ENCODE data around the gene WDFY3.

Gene WDFY3

GRCh38 chr4:84936123-84936522, 30.4 kb downstream of the WDFY3 start:
- no peaks in the 10 kb centered on the region for H3K36me3 Mint-ChIP-seq
- H3K4me3 Mint-ChIP-seq = no peak overlapping the region
- peaks cover 2% of the 10 kb centered on the region for H3K9me3 Mint-ChIP-seq
- no peaks in the 10 kb centered on the region for H3K4me1 Mint-ChIP-seq
- DNase-seq = no peak
- H3K27me3 Mint-ChIP-seq = no peaks in the 10 kb centered on the region
- CTCF ChIA-PET = no interaction called here
- no peak overlapping the region for H3K27ac Mint-ChIP-seq

- Mint-ChIP-seq H3K27ac (no peak overlapping the region), H3K27me3 (no peaks in the 10 kb centered on the region), H3K4me3 (no peak overlapping the region), H3K36me3 (no peaks in the 10 kb centered on the region), H3K4me1 (no peaks in the 10 kb centered on the region), H3K9me3 (no peaks in the 10 kb centered on the region)
- CTCF ChIA-PET = no interaction called here
- DNase-seq = no peak
Measured at GRCh38 chr4:84932462-84932861, 34.0 kb downstream of the WDFY3 start.

DNA sequence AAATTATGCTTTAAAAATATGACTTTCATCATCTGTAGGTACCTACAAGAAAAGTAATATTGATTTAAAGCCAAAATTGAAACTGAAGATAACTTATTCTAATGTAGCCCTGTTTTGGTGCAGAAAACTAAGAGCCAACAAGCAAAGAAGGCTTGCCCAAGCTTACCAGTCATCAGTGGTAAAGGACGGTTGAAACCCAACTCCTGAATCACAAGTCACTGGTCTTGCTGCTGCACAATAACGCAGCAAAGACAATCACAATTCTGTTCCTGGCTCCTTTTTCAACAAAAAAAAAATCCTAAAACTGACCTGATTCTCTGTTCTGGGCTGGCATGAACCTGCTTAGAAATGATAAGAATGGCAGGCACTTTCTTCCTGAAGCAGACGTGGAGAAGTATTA, 34.5 kb downstream of the WDFY3 start:
- H3K27me3 Mint-ChIP-seq = no peaks in the 10 kb centered on the region
- H3K4me1 Mint-ChIP-seq = no peaks in the 10 kb centered on the region
- no peak for DNase-seq
- H3K36me3 Mint-ChIP-seq = no peaks in the 10 kb centered on the region
- no peaks in the 10 kb centered on the region for H3K9me3 Mint-ChIP-seq
- H3K4me3 Mint-ChIP-seq = no peak overlapping the region
- CTCF ChIA-PET = no interaction called here
- no peak overlapping the region for H3K27ac Mint-ChIP-seq

GRCh38 chr4:84931274-84931673, 35.2 kb downstream of the WDFY3 start:
- Mint-ChIP-seq H3K27ac (no peak overlapping the region), H3K27me3 (no peaks in the 10 kb centered on the region), H3K36me3 (no peaks in the 10 kb centered on the region), H3K4me1 (no peaks in the 10 kb centered on the region), H3K9me3 (no peaks in the 10 kb centered on the region), H3K4me3 (no peak overlapping the region)
- DNase-seq = no peak
- CTCF ChIA-PET = no interaction called here

DNA sequence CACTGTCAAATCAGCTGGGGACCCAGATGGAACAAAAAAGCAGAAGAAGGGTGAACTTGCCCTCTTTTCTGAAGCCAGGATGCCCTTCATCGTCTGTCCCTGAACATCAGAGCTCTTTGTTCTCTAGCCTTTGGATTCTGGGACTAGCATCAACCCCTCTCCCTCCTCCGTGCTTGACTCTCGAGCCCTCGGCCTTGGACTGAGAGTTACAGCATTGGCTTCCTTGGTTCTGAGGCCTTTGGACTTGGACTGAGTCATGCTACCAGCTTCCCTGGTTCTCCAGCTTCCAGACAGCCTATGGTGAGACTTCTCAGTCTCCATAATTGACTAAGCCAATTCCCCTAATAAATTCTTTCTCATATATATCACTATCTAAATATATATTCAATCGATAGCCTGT, 38.4 kb downstream of the WDFY3 start:
- DNase-seq = no peak
- Mint-ChIP-seq H3K36me3 (no peaks in the 10 kb centered on the region), H3K4me3 (no peak overlapping the region), H3K27me3 (no peaks in the 10 kb centered on the region), H3K9me3 (no peaks in the 10 kb centered on the region), H3K27ac (no peak overlapping the region), H3K4me1 (no peaks in the 10 kb centered on the region)
- CTCF ChIA-PET = no interaction called here

DNA sequence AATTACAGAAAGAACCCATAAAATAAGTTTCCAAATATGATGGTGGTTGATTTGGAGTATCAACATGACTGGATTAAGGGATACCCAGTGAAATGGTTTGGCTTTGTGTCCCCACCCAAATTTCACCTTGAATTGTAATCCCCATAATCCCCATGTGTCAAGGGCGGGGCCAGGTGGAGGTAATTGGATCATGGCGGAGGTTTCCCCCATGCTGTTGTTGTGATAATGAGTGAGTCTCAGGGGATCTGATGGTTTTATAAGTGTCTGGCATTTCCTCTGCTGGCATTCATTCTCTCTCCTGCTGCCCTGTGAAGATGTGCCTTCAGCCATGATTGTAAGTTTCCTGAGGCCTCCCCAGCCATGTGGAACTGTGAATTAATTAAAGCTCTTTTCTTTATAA, 39.1 kb downstream of the WDFY3 start:
- CTCF ChIA-PET = no interaction called here
- H3K9me3 Mint-ChIP-seq = no peaks in the 10 kb centered on the region
- H3K4me1 Mint-ChIP-seq = no peaks in the 10 kb centered on the region
- peaks cover 3% of the 10 kb centered on the region for H3K27me3 Mint-ChIP-seq
- no peak overlapping the region for H3K27ac Mint-ChIP-seq
- no peak overlapping the region for H3K4me3 Mint-ChIP-seq
- no peak for DNase-seq
- no peaks in the 10 kb centered on the region for H3K36me3 Mint-ChIP-seq

- H3K4me1 Mint-ChIP-seq = no peaks in the 10 kb centered on the region
- no peak overlapping the region for H3K4me3 Mint-ChIP-seq
- no peaks in the 10 kb centered on the region for H3K36me3 Mint-ChIP-seq
- CTCF ChIA-PET = no interaction called here
- no peaks in the 10 kb centered on the region for H3K9me3 Mint-ChIP-seq
- no peak for DNase-seq
- peaks cover 3% of the 10 kb centered on the region for H3K27me3 Mint-ChIP-seq
- H3K27ac Mint-ChIP-seq = no peak overlapping the region
Measured at GRCh38 chr4:84925558-84925957, 40.9 kb downstream of the WDFY3 start.

DNA sequence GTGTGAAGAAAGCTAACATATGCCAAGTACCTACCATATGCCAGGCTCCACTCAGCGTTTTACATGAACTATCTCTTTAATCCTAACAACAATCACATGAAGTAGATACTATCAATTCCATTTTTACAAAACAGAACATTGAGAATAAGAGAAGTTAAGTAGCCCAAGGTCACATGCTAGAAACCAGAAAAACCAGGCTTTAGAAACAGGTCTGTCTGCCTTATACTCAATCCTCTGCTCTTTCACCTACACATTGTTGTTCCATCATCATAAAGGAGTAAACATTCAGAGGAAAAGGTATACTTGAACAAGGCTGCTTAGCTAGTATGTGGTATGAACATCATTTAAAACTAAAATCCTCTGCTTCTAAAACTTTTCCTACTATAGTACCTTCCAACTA, 42.1 kb downstream of the WDFY3 start:
- Mint-ChIP-seq H3K36me3 (no peaks in the 10 kb centered on the region), H3K27ac (no peak overlapping the region), H3K4me3 (no peak overlapping the region), H3K9me3 (no peaks in the 10 kb centered on the region), H3K4me1 (no peaks in the 10 kb centered on the region), H3K27me3 (peaks cover 3% of the 10 kb centered on the region)
- CTCF ChIA-PET = no interaction called here
- DNase-seq = no peak

GRCh38 chr4:84920617-84921016, 45.9 kb downstream of the WDFY3 start:
- H3K27ac Mint-ChIP-seq = no peak overlapping the region
- no peak for DNase-seq
- peaks cover 3% of the 10 kb centered on the region for H3K27me3 Mint-ChIP-seq
- H3K4me3 Mint-ChIP-seq = no peak overlapping the region
- CTCF ChIA-PET = no interaction called here
- no peaks in the 10 kb centered on the region for H3K36me3 Mint-ChIP-seq
- H3K9me3 Mint-ChIP-seq = no peaks in the 10 kb centered on the region
- H3K4me1 Mint-ChIP-seq = no peaks in the 10 kb centered on the region

- peaks cover 3% of the 10 kb centered on the region for H3K27me3 Mint-ChIP-seq
- CTCF ChIA-PET = no interaction called here
- H3K9me3 Mint-ChIP-seq = no peaks in the 10 kb centered on the region
- no peaks in the 10 kb centered on the region for H3K36me3 Mint-ChIP-seq
- H3K27ac Mint-ChIP-seq = no peak overlapping the region
- no peak for DNase-seq
- no peak overlapping the region for H3K4me3 Mint-ChIP-seq
- H3K4me1 Mint-ChIP-seq = no peaks in the 10 kb centered on the region
Measured at GRCh38 chr4:84917869-84918600, 48.5 kb downstream of the WDFY3 start.

GRCh38 chr4:84917086-84917821, 49.2 kb downstream of the WDFY3 start:
- Mint-ChIP-seq H3K9me3 (no peaks in the 10 kb centered on the region), H3K27ac (no peak overlapping the region), H3K4me1 (no peaks in the 10 kb centered on the region), H3K36me3 (no peaks in the 10 kb centered on the region), H3K27me3 (no peaks in the 10 kb centered on the region), H3K4me3 (no peak overlapping the region)
- CTCF ChIA-PET = no interaction called here
- DNase-seq = no peak

GRCh38 chr4:84916227-84916626, 50.3 kb downstream of the WDFY3 start:
- no peaks in the 10 kb centered on the region for H3K9me3 Mint-ChIP-seq
- DNase-seq = no peak
- no peaks in the 10 kb centered on the region for H3K27me3 Mint-ChIP-seq
- CTCF ChIA-PET = no interaction called here
- no peaks in the 10 kb centered on the region for H3K36me3 Mint-ChIP-seq
- no peaks in the 10 kb centered on the region for H3K4me1 Mint-ChIP-seq
- H3K27ac Mint-ChIP-seq = no peak overlapping the region
- no peak overlapping the region for H3K4me3 Mint-ChIP-seq

GRCh38 chr4:84915396-84915780, 51.1 kb downstream of the WDFY3 start:
- no peaks in the 10 kb centered on the region for H3K27me3 Mint-ChIP-seq
- no peaks in the 10 kb centered on the region for H3K4me1 Mint-ChIP-seq
- no peak overlapping the region for H3K27ac Mint-ChIP-seq
- CTCF ChIA-PET = no interaction called here
- no peak for DNase-seq
- no peaks in the 10 kb centered on the region for H3K9me3 Mint-ChIP-seq
- H3K4me3 Mint-ChIP-seq = no peak overlapping the region
- no peaks in the 10 kb centered on the region for H3K36me3 Mint-ChIP-seq

DNA sequence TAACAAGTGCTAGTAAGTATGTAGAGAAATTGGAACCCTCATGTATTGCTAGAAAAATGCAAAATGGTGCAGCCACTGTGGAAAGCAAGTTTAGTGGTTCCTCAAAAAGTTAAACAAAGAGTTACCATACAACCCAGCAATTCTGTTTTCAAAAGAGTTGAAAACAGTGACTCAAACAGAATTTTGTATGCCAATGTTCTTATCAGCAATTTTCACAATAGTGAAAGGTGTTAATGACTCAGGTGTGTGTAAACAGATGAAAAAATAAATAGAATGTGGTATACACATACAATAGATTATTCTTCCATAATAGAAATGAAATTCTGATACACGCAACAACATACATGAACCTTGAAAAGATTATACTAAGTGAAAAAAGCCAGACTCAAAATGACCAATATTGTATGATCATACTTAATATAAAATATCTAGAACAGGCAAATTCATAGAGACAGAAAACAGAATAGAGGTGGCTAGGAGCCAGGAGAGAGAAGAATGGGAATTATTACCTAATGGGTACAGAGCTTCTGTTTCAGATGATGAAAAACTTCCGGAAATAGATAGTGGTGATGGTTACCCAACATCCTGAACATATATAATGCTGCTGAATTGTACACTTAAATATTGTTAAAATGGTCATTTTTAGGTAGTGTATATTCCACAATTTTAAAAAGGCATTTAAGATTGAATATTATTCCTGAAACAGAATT, 51.6 kb downstream of the WDFY3 start:
- CTCF ChIA-PET = no interaction called here
- no peak for DNase-seq
- Mint-ChIP-seq H3K27ac (no peak overlapping the region), H3K4me1 (no peaks in the 10 kb centered on the region), H3K4me3 (no peak overlapping the region), H3K36me3 (no peaks in the 10 kb centered on the region), H3K9me3 (no peaks in the 10 kb centered on the region), H3K27me3 (no peaks in the 10 kb centered on the region)

GRCh38 chr4:84913176-84913575, 53.3 kb downstream of the WDFY3 start:
- H3K4me3 Mint-ChIP-seq = no peak overlapping the region
- H3K9me3 Mint-ChIP-seq = no peaks in the 10 kb centered on the region
- H3K36me3 Mint-ChIP-seq = no peaks in the 10 kb centered on the region
- CTCF ChIA-PET = no interaction called here
- no peaks in the 10 kb centered on the region for H3K27me3 Mint-ChIP-seq
- no peak overlapping the region for H3K27ac Mint-ChIP-seq
- H3K4me1 Mint-ChIP-seq = no peaks in the 10 kb centered on the region
- DNase-seq = no peak

Data from activated naive CD4-positive, alpha-beta T cell treated with anti-CD3 and anti-CD28 coated beads, Interleukin-2, amount 10 ng/mL, durations not matched to agents 7 days and 5 days (primary cell).